22Rv1 (cell line): ENCODE data around the gene SMARCA4.

Experiments
- CTCF ChIP-seq: fragments of 450-650 bp; IDR thresholded peaks from 2 replicates; pipeline ENCODE4 v1.5.1; 2017; ENCODE audit warnings: mild to moderate bottlenecking
- ZFX ChIP-seq: fragments of 450-650 bp; IDR thresholded peaks from 2 replicates; pipeline ENCODE4 v1.6.1; 2017; ENCODE audit warnings: antibody characterized with exemption, borderline replicate concordance

GRCh38 chr19:10915130-10916091 is 45.4 kb upstream of the SMARCA4 start:
- no peak for TF ChIP-seq CTCF
- no peak for TF ChIP-seq ZFX
